Activated naive CD8-positive, alpha-beta T cell treated with anti-CD3 and anti-CD28 coated beads, Interleukin-2, amount 50 U/mL, for 16 hours (primary cell): ENCODE results near the gene TMEM259.

Experiments used
- DNase-seq: peaks from one replicate; pipeline ENCODE4 v3.0.0-alpha.2; 2020; ENCODE audit warnings: low read depth, low spot score

TMEM259 gene

DNA sequence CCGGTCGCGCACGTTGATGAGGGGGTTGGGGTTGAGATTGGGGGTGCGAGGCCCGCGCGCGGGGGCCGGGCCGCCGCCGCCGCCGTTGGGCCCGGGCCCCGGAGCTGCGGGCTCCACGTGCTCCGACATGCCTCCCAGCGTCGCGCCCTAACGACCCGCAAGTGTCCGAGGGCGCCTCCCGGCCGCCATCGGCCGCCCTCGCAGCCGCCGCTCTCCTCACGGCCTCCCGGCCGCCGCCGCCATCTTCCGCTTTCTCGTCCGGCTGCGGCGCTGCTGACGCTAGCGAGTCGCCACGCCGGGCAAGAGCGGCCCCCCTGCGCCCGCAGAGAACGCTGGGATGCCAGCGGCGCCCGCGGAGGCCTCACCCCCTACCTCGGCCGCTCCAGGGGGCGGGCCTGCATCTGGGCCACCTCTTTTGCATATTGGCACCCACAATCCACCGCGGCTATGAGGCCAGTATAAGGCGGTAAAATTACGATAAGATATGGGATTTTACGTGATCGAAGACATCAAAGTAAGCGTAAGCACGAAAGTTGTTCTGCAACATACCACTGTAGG is at the start of gene TMEM259:
Gene TMEM259, minus strand, starts transcription at position 256 of the 558 bp plus-strand sequence. Its CDS starts 127 bp downstream, at position 129.
- peak; percentile 92 for DNase-seq

DNA sequence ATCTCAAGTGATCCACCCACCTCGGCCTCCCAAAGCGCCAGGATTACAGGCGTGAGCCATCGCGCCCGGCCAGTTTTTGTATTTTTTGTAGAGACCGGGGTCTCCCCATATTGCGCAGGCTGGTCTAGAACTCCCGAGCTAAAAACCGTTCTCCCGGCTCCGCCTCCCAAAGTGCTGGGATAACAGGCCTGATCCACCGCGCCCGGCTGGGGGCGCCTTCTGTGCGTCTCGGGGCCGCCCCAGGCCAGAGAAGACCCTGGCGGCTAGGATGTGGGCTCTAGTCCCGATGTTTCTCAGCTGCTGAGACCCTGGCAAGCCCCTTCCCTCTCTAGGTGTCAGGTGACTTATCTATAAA is 49.6 kb upstream of the TMEM259 start:
- DNase-seq, result no peak

DNA sequence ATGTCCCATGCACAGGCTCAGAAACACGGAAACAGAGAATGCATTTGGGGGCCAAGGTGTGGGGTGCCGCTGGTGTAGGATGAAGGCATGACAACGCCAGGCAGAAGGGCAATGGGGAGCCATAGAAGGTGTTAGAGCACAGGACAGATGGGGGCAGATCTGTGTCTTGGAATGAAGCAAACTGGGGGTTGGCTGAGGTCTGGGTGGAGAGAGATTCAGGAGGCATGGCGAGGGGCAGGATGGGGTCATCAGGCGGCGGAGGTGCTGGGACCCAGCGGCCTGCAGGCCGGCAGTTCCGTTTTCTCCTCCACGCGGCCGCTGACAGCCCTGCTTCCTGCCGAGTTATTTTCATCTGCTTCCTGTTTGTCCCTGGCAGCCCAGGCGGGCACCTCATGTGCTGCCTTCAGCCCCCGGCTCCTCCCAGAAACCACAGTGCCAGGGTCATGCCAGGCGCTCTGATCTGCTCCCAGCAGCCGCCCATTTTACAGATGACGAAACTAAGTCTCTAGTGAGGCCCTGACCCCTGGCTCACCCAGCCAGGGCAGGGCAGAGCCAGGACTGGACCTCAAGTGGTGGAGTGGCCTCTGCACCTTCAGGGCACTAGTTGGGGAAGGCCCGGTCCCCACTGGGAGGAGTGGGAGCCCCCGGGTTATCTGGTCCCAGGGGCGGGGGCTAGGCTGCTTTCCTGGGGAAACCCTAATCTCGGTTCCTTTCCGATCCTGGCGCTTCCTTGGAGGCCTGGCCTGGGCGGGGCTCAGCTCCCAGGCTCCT is 48.3 kb upstream of the TMEM259 start:
- DNase-seq, result no peak

DNA sequence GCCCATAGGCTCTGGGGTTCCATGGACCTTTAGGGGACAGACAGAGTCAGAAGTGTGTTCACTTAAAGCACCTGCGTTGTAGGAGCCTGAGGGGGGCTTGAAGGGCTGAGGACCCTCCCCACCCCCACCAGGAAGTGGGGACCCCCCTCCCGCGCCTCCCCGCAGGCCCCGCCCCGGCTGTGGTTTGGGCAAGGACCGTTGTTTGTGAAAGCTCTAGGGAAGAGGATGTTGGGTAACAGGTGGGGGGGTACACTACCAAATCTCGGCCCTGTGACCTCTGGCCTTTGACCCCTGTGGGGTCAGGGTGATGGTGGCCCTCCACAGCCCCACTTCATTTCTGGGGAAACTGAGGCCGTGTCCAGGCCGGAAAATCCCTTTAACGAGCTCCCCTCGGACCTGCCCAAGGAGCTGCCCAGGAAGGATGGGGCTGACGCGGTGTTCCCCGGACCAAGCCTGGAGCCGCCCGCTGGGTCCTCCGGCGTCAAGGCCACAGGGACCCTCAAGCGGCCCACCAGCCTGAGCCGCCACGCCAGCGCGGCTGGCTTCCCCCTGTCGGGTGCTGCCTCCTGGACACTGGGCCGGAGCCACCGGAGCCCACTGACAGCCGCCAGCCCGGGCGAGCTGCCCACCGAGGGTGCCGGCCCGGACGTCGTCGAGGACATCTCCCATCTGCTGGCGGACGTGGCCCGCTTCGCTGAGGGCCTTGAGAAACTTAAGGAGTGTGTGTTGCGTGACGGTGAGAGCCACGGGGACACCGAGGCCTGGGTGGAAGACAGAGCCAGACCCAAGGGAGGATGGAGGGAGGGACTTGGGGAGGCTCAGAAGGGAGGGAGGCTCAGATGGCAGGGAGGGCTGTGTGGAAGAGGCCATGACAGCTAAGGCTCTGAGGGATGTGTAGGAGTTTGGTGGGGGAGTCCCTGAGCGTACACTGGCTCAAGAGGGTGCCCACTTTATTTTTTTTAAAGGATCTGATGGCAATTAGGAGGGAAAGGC is 47.4 kb upstream of the TMEM259 start:
- DNase-seq, result no peak

DNA sequence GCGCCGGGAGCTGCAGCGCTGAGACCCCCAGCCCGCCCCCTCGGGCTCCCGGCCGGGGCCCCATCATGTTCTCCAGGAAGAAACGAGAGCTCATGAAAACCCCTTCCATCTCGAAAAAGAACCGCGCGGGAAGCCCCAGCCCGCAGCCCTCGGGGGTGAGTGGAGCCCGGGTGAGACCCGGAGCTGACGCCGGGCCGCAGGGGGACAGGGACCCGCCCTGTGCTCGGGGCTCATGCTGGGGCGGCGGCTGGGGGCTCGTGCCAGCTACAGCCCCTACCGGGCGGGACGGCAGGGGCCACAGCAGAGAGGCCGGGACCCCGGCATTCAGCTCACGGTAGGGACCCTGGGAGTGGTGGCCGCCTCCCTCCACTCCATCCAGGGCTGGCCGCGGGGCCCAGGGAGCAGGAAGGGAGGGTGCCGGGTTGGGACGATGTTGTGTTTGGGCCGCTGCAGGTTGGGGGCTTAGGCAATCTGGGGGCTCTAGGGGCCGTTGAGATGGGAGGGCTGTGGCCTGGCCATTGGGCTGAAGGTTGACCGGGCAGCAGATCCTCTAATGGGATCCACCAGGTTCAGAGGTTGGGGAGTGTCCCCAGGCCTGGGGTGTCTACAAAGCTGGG is 46.5 kb upstream of the TMEM259 start:
- DNase-seq, result no peak

DNA sequence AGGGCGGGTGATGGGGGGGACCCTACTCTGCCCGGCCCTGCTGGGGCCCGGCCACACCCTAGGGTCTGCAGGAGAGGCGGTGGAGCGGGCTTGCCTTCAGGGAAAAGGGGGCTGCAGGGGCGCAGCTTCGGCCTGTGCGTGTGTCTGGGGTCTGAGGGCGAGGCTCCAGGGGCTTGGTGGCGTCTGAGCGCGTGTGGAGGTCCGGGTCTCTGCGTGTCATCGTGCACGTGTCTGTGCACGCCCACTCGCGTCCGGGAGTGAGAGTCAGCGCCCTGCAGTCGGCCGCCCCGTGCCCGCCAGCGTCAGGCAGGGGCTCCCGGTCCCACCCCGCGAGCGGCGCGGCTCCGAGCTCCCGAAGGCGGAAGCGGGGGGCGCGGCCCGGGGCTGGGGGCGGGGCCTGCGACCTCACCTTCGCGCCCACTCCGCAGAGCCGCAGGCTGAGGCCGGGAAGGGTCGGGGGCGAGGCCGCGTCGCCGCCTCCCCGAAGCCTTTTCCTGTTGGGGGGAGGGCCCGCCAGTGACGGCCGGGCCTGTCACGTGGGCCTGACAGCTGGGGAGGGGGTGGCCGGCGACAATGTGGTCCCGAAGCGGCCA is 45.9 kb upstream of the TMEM259 start, which contains the start of gene ARHGAP45:
Gene ARHGAP45, plus strand, starts transcription at position 420 of the 593 bp plus-strand sequence. CDS start 239 bp downstream, outside the sequence.
- peak; percentile 63 for DNase-seq

DNA sequence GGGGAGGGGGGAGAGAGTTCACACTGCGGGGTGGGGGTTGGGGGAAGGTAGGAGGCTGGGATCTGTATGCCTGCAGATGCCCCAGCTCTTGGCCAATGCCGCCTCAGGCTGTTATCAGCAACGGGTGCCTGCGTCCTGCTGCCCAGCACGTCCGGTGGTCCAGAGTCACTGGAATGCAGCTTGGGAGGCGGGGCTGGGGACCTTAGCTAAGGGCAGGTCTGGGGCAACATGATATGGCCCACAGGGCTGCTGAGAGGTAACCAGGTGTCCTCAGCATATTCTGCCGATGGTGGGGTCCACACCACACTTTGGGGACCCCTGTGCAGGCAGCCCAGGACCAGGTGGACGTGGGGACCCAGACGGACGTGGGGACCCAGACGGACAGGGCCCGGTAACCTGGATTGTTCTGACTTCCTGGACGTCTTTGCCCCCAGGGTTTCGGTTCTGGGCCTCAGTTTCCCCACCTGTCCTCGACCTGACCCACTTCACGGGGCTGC is 45.4 kb upstream of the TMEM259 start:
- DNase-seq, result no peak

DNA sequence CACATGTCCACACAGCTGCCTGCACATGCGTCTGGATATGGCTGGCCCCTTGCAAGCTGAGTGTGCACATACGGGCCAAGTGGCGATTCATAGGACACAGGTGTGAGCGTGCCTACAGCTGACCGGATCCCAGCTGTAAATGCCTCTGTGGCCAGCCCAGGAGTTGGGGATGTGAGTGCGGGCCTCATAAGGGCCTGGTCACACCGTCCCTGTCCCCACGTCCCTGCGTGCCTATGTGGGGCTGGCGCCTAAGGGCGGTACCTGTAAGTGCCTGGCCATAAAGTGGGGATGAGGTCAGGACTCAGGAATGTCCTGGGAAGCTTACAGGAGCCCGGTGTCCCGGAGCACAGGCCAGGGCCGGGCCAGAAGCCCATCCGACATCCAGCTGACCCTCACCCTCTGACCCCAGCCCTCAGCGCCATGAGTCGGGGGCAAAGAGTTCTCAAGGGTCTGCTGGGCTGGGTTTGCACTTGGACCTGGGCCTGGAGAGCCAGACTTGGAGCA is 44.7 kb upstream of the TMEM259 start:
- no peak for DNase-seq

DNA sequence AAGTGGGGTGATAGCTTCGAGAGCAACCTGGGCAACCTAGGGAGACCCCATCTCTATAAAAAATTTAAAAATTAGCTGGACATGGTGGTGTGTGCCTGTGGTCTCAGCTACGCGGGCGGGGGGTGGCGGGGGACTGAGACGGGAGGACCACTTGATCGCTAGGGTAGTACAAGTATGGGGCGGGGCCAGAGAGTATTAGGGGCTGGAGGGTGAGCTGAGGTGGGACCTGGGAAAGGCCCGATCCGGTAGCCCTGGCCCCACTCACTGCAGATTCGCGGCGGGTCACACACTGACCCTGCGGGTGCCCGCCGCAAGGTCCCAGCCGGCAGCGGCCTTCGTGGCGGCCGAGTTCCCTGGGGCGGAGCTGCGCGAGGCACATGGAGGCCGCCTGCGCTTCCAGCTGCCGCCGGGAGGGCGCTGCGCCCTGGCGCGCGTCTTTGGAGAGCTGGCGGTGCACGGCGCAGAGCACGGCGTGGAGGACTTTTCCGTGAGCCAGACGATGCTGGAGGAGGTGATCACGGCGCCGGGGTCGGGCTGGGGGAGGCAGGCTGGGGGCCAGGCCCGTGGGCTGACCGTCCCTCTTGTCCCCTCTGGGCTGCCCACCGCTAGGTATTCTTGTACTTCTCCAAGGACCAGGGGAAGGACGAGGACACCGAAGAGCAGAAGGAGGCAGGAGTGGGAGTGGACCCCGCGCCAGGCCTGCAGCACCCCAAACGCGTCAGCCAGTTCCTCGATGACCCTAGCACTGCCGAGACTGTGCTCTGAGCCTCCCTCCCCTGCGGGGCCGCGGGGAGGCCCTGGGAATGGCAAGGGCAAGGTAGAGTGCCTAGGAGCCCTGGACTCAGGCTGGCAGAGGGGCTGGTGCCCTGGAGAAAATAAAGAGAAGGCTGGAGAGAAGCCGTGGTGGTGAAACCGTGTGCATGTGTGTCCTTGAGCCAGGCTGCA is 44.0 kb upstream of the TMEM259 start:
- peak; percentile 51 for DNase-seq

DNA sequence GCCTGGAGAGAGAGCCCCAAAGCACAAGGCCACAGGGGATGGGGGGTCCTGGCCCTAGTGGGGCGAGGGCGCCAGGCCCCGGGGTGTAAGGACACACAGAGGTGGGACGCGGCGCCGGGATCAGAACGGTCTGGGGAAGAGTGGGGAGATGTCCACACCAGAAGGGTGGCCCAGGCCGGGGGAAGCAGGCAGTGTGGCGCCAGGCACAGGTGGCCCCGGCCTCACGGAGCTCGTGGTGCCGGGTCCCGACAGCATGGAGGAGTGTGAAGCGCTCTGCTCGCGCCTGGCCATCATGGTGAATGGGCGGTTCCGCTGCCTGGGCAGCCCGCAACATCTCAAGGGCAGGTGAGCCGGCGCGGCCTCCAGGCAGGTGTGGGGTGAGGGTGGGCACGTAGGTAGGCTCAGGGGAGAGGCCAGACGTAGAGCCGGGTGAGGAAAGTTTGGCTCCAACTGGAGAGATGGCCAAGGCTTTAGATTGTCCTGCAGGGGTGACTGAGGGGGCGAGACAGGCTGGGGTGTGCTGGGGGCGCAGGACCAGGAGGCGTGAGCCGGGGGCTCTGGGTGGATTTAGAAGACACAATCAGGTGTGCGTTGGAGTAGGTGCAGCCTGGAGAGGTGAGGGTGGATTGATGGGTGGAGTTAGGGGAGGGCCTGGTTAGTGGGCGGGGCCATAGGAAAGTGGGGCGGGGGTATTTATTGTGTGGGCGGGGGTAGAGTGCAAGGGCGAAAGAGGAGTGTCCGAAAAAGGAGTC is 43.2 kb upstream of the TMEM259 start:
- DNase-seq, result no peak

DNA sequence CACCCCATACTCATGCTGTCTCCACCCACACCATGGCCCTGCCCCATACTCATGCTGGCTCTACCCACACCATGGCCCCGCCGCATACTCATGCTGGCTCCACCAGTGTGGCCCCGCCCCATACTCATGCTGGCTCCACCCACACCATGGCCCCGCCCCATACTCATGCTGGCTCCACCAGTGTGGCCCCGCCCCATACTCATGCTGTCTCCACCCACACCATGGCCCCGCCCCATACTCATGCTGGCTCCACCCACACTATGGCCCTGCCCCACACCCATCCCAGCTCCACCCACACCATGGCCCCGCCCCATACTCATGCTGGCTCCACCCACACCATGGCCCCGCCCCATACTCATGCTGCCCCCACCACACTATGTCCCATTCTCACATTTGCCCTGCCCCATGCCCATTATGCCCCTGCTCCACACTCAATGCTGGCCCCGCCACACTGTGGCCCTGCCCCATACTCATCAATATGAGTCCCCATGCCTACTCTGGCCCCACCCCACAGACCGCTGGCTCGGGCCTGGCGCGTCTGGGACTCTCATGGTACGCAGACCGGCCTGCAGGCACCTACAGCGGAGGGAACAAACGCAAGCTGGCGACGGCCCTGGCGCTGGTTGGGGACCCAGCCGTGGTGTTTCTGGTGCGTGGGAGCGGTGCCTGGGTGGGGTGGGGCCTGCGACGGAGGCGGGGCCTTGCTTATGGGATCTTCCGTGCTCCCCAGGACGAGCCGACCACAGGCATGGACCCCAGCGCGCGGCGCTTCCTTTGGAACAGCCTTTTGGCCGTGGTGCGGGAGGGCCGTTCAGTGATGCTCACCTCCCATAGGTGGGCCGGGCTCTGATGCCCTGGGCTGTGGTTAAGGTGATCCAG is 42.3 kb upstream of the TMEM259 start:
- no peak for DNase-seq

DNA sequence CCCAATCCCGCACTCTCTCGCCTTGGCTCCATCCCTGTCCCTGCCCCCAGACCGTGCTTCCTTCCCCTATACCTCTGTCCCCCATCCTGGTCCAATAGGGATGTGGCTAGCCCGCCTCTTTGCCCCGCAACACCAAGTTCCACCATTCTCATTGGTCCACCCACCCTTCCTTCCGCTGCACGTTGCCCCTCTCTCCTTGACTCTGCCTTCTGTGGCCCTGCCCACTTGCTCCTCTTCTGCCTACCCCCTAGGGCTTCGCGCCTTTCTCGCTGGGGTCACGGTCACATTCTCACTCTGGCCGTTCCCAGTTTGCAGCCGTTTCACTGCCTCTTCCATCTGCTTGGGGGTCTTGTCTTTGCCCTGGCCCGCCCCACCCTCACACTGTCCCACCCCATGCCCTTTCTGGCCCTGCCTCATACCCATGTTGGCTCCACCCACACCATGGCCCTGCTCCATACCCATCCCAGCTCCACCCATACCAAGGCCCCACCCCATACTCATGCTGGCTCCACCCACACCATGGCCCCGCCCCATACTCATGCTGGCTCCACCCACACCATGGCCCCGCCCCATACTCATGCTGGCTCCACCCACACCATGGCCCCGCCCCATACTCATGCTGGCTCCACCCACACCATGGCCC is 41.6 kb upstream of the TMEM259 start:
- no peak for DNase-seq

DNA sequence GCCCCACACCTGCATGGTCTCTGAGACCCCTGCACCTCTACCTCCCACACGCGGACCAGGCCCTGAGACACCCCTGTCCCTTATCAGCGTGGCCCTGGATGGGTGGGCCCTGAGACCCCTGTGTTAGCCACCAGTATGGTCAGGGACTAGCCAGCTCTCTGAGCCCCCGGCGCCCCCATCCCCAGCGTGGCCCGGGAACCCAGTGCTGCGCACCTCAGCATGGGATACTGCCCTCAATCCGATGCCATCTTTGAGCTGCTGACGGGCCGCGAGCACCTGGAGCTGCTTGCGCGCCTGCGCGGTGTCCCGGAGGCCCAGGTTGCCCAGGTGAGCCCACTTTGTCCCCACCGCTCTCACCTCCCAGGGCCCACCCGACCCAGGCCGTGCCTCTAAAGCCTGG is 41.1 kb upstream of the TMEM259 start:
- no peak for DNase-seq

DNA sequence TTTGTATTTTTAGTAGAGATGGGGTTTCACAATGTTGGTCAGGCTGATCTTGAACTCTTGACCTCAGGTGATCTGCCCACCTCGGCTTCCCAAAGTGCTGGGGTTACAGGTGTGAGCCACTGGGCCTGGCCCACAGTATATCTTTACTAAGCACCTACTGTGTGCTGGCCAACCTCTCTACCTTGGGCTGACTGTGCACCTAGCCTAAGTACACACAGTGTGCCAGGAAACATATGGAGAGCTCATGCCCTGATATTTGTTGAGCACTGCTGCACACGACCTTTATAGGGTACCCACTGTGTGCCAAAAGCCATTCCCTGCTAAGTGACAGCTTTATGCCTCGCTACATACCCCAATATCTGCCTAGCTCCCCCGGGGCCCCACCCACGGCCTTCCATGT is 39.8 kb upstream of the TMEM259 start:
- DNase-seq, result no peak

DNA sequence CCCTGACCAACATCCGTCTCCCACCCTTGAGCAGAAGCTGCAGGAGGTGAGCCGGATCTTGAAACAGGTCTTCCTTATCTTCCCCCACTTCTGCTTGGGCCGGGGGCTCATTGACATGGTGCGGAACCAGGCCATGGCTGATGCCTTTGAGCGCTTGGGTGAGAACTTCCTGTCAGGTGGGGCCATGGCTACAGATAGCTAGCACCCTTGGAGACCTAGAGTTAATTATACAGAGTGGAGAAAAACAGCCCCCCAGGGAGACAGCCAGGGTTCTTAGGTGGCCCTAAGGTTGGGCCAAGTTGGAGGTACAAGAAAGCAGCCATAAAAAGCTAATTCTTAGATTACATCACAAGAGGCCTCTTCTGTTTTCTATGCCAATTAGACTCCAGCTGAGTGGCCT is 37.2 kb upstream of the TMEM259 start:
- DNase-seq, result no peak

DNA sequence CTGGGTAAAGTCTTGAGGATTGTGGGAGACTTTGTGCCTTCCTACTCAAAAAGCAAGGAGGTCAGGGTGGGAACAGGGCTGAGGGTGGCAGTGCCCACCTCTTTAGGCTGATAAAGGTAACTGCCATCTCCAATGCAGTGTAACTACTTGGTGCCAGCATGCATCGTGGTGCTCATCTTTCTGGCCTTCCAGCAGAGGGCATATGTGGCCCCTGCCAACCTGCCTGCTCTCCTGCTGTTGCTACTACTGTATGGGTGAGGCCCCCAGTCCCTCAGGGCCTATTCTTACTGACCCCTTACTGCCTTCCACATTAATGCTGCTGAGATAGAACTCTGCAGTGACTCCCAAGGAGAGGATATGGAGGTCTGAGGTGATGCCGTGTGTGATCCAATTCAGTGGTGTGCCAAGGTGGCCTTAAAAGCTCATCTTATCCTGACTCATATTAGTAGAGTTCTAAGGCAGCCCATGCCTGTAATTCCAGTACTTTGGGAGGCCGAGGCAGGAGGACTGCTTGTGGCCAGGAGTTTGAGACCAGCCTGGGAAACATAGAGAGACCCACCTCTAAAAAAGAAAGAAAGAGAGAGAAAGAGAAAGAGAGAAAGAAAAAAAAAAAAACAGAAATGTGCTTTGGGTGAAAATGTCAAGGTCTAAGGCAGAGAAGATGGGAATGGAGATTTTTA is 36.4 kb upstream of the TMEM259 start:
- no peak for DNase-seq
